Thyroid gland (tissue), 4 donors: ENCODE data around the gene DENND5B.

Source experiments
- CTCF ChIP-seq, 6 experiments: fragments of 200-600 bp in 3 of 6; fragments of 450-650 bp in 3 of 6; sonication (generic) in 3 of 6; IDR thresholded peaks; one replicate each; pipeline ENCODE4 v1.5.1; 2016 to 2019; ENCODE audit warnings: antibody characterized with exemption in 6 of 6, mild to moderate bottlenecking in 2 of 6, inconsistent platforms in 1 of 6, moderate library complexity in 1 of 6
- POLR2A ChIP-seq, 2 donors: fragments of 450-650 bp; IDR thresholded peaks; one replicate each; pipeline ENCODE4 v1.6.1; 2017; ENCODE audit warnings: antibody characterized with exemption in 2 of 2, mild to moderate bottlenecking in 2 of 2, moderate library complexity in 1 of 2

- TF ChIP-seq CTCF (IDR thresholded peaks at IDR 0.05) (no peak), POLR2A (IDR thresholded peaks at IDR 0.05) (no peak)
Measured at GRCh38 chr12:31631809-31632208, 40.9 kb upstream of the DENND5B start.
